Neural cell (in vitro differentiated cells): ENCODE data around the gene GPR35.

Source experiments
- EP300 ChIP-seq: fragments of 450-650 bp; conservative IDR thresholded peaks from 2 replicates; pipeline ENCODE4 v1.6.1; 2014; ENCODE audit warnings: antibody characterized with exemption, mild to moderate bottlenecking, moderate library complexity; ENCODE audit not compliant: poor library complexity, severe bottlenecking
- EZH2 ChIP-seq: fragments of 200-600, 300-800 bp; shearing (Covaris generic), sonication (generic); IDR thresholded peaks from 2 replicates; pipeline ENCODE4 v1.6.1; 2014; ENCODE audit warnings: antibody characterized with exemption, low read length, borderline replicate concordance, mild to moderate bottlenecking; ENCODE audit not compliant: insufficient read depth, poor library complexity, severe bottlenecking
- MXI1 ChIP-seq: fragments of 450-650 bp; conservative IDR thresholded peaks from 2 replicates; pipeline ENCODE4 v1.6.1; 2014; ENCODE audit warnings: antibody characterized with exemption, mild to moderate bottlenecking; ENCODE audit not compliant: poor library complexity, severe bottlenecking
- POLR2AphosphoS5 ChIP-seq: IDR thresholded peaks from 2 replicates; pipeline ENCODE4 v1.6.1; 2012
- RAD21 ChIP-seq: fragments of 450-650 bp; conservative IDR thresholded peaks from 2 replicates; pipeline ENCODE4 v1.6.1; 2014; ENCODE audit warnings: antibody characterized with exemption, mild to moderate bottlenecking, moderate library complexity
- REST ChIP-seq: IDR thresholded peaks from 2 replicates; pipeline ENCODE4 v1.6.1; 2012; ENCODE audit warnings: borderline replicate concordance
- TF ChIP-seq, protein P1 (sequence below): fragments of 450-650 bp; IDR thresholded peaks from 2 replicates; pipeline ENCODE4 v1.5.1; 2014; ENCODE audit warnings: antibody characterized with exemption, mild to moderate bottlenecking, moderate library complexity; ENCODE audit not compliant: poor library complexity, severe bottlenecking

GRCh38 chr2:240655931-240656886, 30.9 kb downstream of the GPR35 start:
- TF ChIP-seq, protein P1, sequence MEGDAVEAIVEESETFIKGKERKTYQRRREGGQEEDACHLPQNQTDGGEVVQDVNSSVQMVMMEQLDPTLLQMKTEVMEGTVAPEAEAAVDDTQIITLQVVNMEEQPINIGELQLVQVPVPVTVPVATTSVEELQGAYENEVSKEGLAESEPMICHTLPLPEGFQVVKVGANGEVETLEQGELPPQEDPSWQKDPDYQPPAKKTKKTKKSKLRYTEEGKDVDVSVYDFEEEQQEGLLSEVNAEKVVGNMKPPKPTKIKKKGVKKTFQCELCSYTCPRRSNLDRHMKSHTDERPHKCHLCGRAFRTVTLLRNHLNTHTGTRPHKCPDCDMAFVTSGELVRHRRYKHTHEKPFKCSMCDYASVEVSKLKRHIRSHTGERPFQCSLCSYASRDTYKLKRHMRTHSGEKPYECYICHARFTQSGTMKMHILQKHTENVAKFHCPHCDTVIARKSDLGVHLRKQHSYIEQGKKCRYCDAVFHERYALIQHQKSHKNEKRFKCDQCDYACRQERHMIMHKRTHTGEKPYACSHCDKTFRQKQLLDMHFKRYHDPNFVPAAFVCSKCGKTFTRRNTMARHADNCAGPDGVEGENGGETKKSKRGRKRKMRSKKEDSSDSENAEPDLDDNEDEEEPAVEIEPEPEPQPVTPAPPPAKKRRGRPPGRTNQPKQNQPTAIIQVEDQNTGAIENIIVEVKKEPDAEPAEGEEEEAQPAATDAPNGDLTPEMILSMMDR: no peak
- TF ChIP-seq EZH2: no peak
- no peak for TF ChIP-seq POLR2AphosphoS5
- TF ChIP-seq EP300: no peak
- no peak for TF ChIP-seq MXI1
- no peak for TF ChIP-seq RAD21
- no peak for TF ChIP-seq REST
